NOMO-1 treated with DMSO at 0.1 percent for 48 hours (cell line): ENCODE results near the gene BAZ1B.
"Not testable (repeated sequence)": the region's sequence is repeated elsewhere in the genome, so short reads cannot be mapped to it uniquely, and the experiment has no call there.

ENCODE experiments used
- DNase-seq: peaks from one replicate; lab custom pipeline; 2025; ENCODE audit not compliant: unreplicated experiment; lab: John Stamatoyannopoulos, UW

Gene BAZ1B

DNA sequence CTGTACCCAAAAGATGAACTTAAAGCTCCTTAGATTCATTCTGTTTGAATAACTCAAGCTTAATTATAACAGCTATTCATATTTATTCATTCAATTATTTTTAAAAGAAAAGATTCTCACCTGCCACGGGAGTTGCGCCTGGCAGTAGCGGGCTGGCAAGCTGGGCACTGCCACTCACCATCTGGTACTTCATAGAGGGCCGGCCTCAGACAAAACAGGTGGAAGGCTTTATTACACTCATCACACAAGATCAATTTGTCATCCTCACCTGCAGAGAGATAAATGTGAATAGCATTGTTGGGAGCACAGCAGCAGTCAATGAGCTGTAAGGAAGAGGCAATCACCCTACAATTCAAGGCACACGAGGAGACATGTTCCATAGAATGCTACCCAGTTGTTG is 72.7 kb downstream of the BAZ1B start:
- no peak for DNase-seq

- DNase-seq = no peak
These were observed 73.5 kb downstream of the BAZ1B start for GRCh38 chr7:73448609-73449008.

DNA sequence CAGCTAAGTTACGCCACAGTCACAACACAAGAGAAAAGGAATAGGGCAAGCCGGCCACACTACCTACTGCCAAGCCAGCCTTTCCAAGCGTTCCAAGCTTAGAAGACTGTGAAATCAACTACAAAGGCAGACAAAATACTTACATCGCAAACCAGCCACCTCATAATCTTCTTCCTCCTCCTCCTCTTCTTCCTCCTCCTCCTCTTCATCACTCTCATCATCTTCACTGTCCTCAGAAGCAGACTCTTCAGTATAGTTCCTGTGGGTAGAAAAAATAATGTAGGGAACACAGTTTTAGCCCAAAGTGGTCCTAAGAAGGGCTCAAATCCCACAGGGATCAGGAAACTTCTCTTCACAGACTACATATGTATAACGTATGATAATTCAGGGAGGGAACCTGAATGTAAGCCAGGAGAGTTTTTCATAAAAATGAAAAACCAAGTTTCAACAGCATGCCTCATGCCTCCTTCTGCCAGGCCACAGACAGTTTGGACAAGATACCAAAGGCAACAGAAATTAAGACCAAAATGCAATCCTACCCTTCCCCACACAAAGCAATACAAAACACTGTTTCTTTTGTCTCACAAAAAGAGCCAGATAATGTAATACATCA is 74.9 kb downstream of the BAZ1B start:
- no peak for DNase-seq

GRCh38 chr7:73446682-73447081 is 75.4 kb downstream of the BAZ1B start:
- DNase-seq = no peak

GRCh38 chr7:73443548-73444255 is 78.4 kb downstream of the BAZ1B start:
- DNase-seq = no peak

DNA sequence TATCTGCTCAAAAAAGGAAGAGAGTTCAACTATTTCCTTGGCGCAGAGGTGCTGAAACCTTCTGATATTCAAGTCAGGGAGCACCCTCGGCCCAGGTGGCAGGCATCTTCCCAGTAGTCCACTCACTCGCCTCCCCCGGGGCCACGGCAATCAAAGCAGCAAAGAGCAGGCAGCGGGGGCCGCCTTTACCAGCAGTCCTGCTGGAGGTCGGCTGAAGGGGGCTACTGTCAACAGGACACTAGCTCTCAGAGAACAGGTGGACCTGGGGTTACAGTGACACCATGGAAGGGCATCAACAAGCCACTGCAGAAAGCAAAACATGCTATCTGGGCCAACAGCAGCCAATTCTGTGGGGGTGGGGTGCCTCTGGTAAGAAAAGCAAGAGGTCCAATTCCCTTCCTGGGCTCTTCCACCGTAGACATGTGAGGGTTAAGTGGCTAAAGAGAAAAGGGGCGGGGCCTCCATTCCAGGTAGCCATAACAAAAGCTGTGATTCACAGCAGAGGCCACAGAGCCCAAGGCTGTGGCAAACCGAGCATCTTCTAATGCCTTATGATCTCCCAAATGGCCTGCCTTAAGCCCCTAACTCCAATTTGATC is 79.1 kb downstream of the BAZ1B start:
- no peak for DNase-seq

DNA sequence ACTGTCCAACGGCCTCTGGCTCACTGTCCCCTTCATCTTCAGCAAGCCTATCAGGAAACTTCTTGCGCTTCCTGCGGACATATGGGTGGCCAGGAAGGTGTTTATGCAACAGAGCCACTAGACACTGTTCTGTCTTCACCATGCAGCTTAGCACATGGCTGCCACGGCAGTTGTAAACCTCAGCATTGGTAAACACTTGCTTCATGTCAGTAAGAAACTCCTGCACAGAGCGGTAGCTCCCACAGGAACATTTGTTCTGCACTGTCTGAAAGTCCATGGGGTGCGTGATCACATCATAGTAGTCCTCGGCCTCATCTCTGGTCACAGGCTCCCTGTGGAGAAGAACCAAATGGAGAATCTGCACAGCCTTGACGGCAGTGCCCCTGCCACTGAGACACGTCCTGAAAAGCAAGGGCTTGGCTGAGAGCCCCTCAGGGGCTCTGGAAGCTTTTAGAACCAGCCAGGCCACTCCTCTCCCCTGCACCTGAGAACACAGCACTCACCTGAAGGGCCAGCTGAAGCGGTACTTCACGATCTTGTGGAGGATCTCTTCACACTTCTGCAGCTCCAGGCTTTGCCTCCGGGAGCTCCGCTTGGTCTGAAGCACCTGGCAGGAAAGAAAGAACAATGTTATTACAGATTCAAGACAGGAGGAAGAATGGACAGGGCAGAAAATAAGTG is 79.7 kb downstream of the BAZ1B start:
- no peak for DNase-seq

- no peak for DNase-seq
These were observed 82.7 kb downstream of the BAZ1B start for GRCh38 chr7:73439410-73439704.

- no peak for DNase-seq
These were observed 83.3 kb downstream of the BAZ1B start for GRCh38 chr7:73438547-73439409.

- DNase-seq = no peak
These were observed 84.3 kb downstream of the BAZ1B start for GRCh38 chr7:73437621-73438416.

DNA sequence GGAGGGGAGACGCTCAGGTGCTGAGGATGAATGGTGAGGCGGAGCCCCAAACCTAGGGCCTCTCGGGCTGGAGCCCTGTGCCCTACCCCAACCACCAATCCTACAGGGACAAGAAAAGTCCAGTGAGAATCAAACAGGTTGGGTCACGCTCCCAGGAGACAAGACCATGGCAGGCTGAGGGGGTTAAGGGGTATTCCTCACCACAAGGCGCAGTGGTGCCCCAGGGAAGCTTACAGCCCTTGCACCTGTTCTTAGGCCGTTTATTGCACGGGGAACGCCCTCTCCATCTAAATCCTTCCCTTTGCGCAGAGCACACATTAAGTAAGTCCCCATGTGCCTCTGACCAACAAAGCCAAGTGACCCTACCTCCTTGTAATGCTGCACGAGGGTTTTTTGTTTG is 85.0 kb downstream of the BAZ1B start:
- DNase-seq = no peak

DNA sequence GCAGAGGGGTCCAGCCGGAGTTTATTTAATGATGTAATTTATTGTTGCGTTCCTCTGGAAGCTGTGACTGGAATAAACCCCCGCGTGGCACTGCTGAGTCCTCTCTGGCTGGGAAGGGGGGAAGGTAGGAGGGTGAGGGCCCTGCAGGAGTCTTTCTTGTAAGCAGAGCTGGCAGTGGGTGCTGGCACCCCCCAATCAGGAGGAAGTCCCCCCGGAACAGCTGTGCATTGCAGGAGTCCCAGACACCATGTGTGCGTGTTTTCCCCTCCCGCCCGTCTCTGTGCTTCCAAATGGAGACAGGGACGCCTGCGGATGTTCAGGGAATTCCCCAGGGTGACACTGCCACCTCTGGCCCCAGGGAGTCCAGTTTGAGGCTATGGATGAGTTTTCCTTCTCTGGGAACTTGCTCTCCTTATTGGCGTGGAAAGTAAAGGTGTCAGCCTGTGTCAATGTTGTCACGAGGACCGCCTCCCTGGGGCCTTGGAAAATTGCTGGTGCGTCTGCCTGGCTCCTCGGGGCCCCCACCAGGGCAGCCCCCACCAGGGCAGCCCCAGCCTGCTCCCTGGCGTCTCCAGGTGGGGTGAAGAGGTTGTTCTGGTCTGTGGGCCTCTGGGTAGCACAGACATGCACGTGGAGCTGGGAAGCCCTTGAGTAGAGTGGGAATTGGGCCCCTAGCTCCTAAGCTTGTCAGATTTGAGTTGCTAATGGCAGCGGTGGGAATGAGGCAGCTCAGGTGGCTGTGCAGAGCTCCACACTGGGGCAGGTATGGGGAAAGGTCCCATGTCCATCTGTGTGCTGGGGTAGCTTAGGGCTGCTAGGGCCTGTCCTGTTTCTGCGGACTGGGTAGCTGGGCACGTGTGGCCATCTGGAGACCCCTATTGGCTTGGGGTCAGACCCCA is 85.8 kb downstream of the BAZ1B start:
- no peak for DNase-seq

- DNase-seq = no peak
These were observed 86.6 kb downstream of the BAZ1B start for GRCh38 chr7:73435471-73436009.

DNA sequence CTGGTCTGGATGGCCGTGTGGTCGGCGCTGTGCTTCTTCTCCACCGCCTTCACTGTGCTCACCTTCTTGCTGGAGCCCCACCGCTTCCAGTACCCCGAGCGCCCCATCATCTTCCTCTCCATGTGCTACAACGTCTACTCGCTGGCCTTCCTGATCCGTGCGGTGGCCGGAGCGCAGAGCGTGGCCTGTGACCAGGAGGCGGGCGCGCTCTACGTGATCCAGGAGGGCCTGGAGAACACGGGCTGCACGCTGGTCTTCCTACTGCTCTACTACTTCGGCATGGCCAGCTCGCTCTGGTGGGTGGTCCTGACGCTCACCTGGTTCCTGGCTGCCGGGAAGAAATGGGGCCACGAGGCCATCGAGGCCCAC is 87.4 kb downstream of the BAZ1B start:
- DNase-seq = no peak

- DNase-seq = no peak
These were observed 88.0 kb downstream of the BAZ1B start for GRCh38 chr7:73433924-73434700.

GRCh38 chr7:73432676-73433075 is 89.4 kb downstream of the BAZ1B start:
- DNase-seq = no peak

DNA sequence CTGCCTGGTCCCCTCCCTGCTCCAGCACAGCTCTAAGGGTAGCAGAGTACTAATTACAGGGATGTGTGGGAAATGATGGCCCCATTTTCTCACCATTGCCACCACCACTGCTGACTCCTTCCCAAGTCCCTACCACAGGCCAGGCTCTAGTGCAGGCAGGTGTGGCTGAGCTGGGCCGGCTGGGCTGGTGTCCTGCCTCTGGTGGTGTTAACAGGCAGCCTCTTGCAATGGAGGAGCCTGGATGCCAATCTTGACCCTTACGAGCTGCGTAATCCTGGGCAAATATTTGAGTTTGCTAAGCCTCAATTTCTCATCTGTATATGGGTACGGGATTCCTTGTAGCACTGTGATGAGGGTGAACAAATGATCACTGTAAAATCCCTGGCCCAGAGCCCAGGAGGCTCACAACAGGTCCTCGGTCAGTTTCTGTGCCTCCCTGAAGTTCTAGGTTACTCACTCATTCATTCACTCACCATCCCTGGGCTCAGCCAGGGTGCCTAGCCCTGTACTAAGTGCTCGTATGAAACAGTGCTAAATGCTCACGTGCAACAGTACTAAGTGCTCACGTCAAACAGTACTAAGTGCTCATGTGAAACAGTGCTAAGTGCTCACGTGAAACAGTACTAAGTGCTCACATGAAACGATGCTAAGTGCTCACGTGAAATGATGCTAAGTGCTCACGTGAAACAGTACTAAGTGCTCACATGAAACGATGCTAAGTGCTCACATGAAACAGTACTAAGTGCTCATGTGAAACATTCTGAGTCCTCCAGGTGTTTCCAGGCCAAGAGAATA is 90.9 kb downstream of the BAZ1B start:
- DNase-seq = no peak

- DNase-seq = not testable (repeated sequence)
These were observed 91.6 kb downstream of the BAZ1B start for GRCh38 chr7:73430540-73430939.
